GM18526 (cell line): Measurements from ENCODE around the gene SMOC1.

ENCODE experiments used
- POLR2A ChIP-seq: IDR thresholded peaks from 3 replicates; pipeline ENCODE4 v1.6.1; 2011; ENCODE audit not compliant: insufficient read length; ENCODE audit errors: extremely low read depth

SMOC1 gene

GRCh38 chr14:69968132-69968531 is 88.9 kb downstream of the SMOC1 start:
- TF ChIP-seq POLR2A, result no peak

- TF ChIP-seq POLR2A, result no peak
Measured at GRCh38 chr14:69968681-69969080, 89.5 kb downstream of the SMOC1 start.

GRCh38 chr14:69972755-69973154 is 93.5 kb downstream of the SMOC1 start:
- TF ChIP-seq POLR2A, result no peak

- no peak for TF ChIP-seq POLR2A
Measured at GRCh38 chr14:69973846-69974245, 94.6 kb downstream of the SMOC1 start.

GRCh38 chr14:69979882-69980281 is 100.7 kb downstream of the SMOC1 start:
- no peak for TF ChIP-seq POLR2A

GRCh38 chr14:69980457-69981425 is 101.5 kb downstream of the SMOC1 start:
- TF ChIP-seq POLR2A, result no peak

GRCh38 chr14:69982220-69982839 is 103.1 kb downstream of the SMOC1 start:
- no peak for TF ChIP-seq POLR2A

GRCh38 chr14:69982886-69983285 is 103.7 kb downstream of the SMOC1 start:
- TF ChIP-seq POLR2A, result no peak

- TF ChIP-seq POLR2A, result no peak
Measured at GRCh38 chr14:69983317-69983716, 104.1 kb downstream of the SMOC1 start.

GRCh38 chr14:69985463-69985862 is 106.2 kb downstream of the SMOC1 start:
- no peak for TF ChIP-seq POLR2A

- TF ChIP-seq POLR2A, result no peak
Measured at GRCh38 chr14:69986336-69986735, 107.1 kb downstream of the SMOC1 start.

- no peak for TF ChIP-seq POLR2A
Measured at GRCh38 chr14:69987406-69988121, 108.3 kb downstream of the SMOC1 start.

GRCh38 chr14:69988979-69989378 is 109.8 kb downstream of the SMOC1 start:
- no peak for TF ChIP-seq POLR2A

- TF ChIP-seq POLR2A, result no peak
Measured at GRCh38 chr14:69989622-69990021, 110.4 kb downstream of the SMOC1 start.

- TF ChIP-seq POLR2A, result no peak
Measured at GRCh38 chr14:69990323-69990722, 111.1 kb downstream of the SMOC1 start.

- no peak for TF ChIP-seq POLR2A
Measured at GRCh38 chr14:69991422-69991821, 112.2 kb downstream of the SMOC1 start.
